Heart right ventricle (tissue), 16 donors: ENCODE measurements around the gene SPINT4. TPM values are rescaled to one million over a fixed set of nuclear protein-coding genes. Genes with fewer than 3 reads are reported as not detected.
"Not testable (repeated sequence)": the region's sequence is repeated elsewhere in the genome, so short reads cannot be mapped to it uniquely, and the experiment has no call there.

Source experiments
- ATAC-seq, 8 donors: fragments of 200-7000 bp; cut with Tn5 transposase; one replicate each; pipeline ENCODE4 v1.9.1; 2020; ENCODE audit warnings: mild to moderate bottlenecking in 8 of 8, moderate library complexity in 8 of 8, moderate number of reproducible peaks in 1 of 8
- DNase-seq, 2 donors: peaks; one replicate each; pipeline ENCODE4 v3.0.0-alpha.2; 2020
- H3K27ac ChIP-seq, 10 donors: fragments of 200-600 bp; sonication (generic) in 2 of 10; one replicate each; pipeline versions ENCODE4 v1.5.0 to v1.8.0; 2020 to 2022; ENCODE audit warnings: mild to moderate bottlenecking in 3 of 10
- H3K27me3 ChIP-seq, 7 donors: fragments of 200-600 bp; one replicate each; pipeline ENCODE4 v1.8.0; 2021 to 2022; ENCODE audit warnings: mild to moderate bottlenecking in 2 of 7
- H3K36me3 ChIP-seq, 9 donors: fragments of 200-600 bp; sonication (generic) in 1 of 9; one replicate each; pipeline versions ENCODE4 v1.5.0 to v1.8.0; 2020 to 2022; ENCODE audit warnings: mild to moderate bottlenecking in 2 of 9
- H3K4me1 ChIP-seq, 9 donors: fragments of 200-600 bp; sonication (generic) in 1 of 9; one replicate each; pipeline versions ENCODE4 v1.5.0 to v1.8.0; 2020 to 2022; ENCODE audit warnings: mild to moderate bottlenecking in 4 of 9
- H3K4me3 ChIP-seq, 10 donors: fragments of 200-600 bp; sonication (generic) in 2 of 10; one replicate each; pipeline versions ENCODE4 v1.5.0 to v1.8.0; 2020 to 2022; ENCODE audit warnings: mild to moderate bottlenecking in 7 of 10, moderate library complexity in 2 of 10
- H3K9me3 ChIP-seq, 11 donors: fragments of 200-600 bp in 10 of 11; sonication (generic) in 2 of 11; one replicate each; pipeline versions ENCODE4 v1.5.0 to v1.8.0; 2013 to 2022; ENCODE audit warnings: mild to moderate bottlenecking in 2 of 11, control low read depth in 1 of 11, moderate library complexity in 1 of 11
- WGBS, 2 donors: extraction: QIAGEN DNeasy Blood & Tissue Kit; methylation state at CpG; one replicate each; pipeline ENCODE4 v1.1.7; 2013; ENCODE audit warnings: inconsistent platforms in 1 of 2; 5-methylcytosine and 5-hydroxymethylcytosine counted together
- intact Hi-C, 10 donors: fragments of 100-400 bp; cut with DNase I; formaldehyde crosslinking; loops; one replicate each; pipeline versions ENCODE4 v1.11.1 to v1.14.2; 2022
- polyA plus RNA-seq, 2 donors: library from polyadenylated mRNA; stranded (reverse); fragments of 200-250 nt; gene quantifications; one replicate each; pipeline ENCODE4 v1.2.3, GENCODE V29; 2013
- total RNA-seq, 10 donors: library from RNA; stranded (reverse); fragmentation: NEBNext Ultra II Directional in 3 of 10; extraction: Animal tissue kit (Norgen Biotek cat#: 25700) in 3 of 10; gene quantifications; one replicate each; pipeline versions ENCODE4 v1.2.1 to v1.2.4, GENCODE V29; 2021 to 2023
- TF ChIP-seq, protein P1 (sequence below), 9 donors: fragments of 200-600 bp; sonication (generic) in 2 of 9; IDR thresholded peaks; one replicate each; pipeline versions ENCODE4 v1.5.0 to v1.8.0; 2021 to 2022; ENCODE audit warnings: antibody characterized with exemption in 9 of 9, mild to moderate bottlenecking in 5 of 9, moderate library complexity in 1 of 9
- donor health status: Arrhythmogenic right ventricular cardiomyopathy.
- donor health status: ischemic (EF 13 %, LVEDD 7.1; RV severe dilation, severe dysfunction).
- donor health status: healthy with polysubstance abuse.
- donor health status: DM: no; HTN: yes; CAD: no.
- donor health status: DM: no; HTN: no; CAD: no.
- donor health status: ischemic (EF 25% LVEDD 6.9; RV normal size, moderate dysfunction).
- donor health status: ischemic (EF 25% LVEDD 5.7; RV mildly dilated, moderate dysfunction).
- donor health status: healthy.
- donor health status: DM: yes; HTN: yes; CAD: no.
- donor health status: Ischemic cardiomyopathy.
- donor health status: ischemic (EF 35%, LVEDD 5.7; RV mildly dilated, moderate dysfunction).
- donor health status: nonischemic (EF 11% LVEDD 7.7; RV severe dilation, severe dysfunction).
- donor health status: DM: yes; HTN: yes; CAD: no.
- donor health status: PGD.
- donor health status: ischemic (EF 29% LVEDD 5.4; RV normal size, mild dysfunction).
- donor health status: nonischemic (EF 23%, LVEDD 6.1; RV moderate dilation, normal function).

The SPINT4 gene
- total and polyA plus RNA-seq, 12 donors, result not detected

DNA sequence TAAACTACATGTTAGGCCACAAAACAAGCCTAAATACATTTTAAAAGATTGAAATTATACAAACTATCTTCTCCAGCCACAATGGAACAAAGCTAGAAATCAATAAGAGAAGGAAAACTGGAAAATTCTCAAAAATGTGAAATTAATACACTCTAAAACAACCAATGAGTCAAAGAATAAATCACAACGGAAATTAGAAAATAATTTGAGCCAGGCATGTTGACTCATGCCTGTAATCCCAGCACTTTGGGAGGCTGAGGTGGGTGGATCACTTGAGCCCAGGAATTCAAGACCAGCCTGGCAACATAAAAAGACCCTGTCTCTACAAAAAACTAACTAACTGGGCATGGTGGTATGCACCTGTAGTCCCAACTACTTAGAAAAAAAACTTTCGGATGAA lies 26.7 kb upstream of the SPINT4 start:
- no peak overlapping the region for H3K4me3 ChIP-seq
- H3K27ac ChIP-seq, result no peak overlapping the region
- intact Hi-C loops, result loop anchor here in 1 of 10 donors (1.0 kb wide), 1 partner anchor 85 kb away; no protein-coding TSS in a partner anchor
- DNase-seq (no peak), ATAC-seq (no peak)
- peaks cover 0 to 5% (median 0%) of the 10 kb centered on the region in 11 donors for H3K9me3 ChIP-seq
- H3K4me1 ChIP-seq, result no peaks in the 10 kb centered on the region
- WGBS, 2 donors, result 92 to 98% methylated on average over 2 of the region's 2 CpGs
- TF ChIP-seq, protein P1, sequence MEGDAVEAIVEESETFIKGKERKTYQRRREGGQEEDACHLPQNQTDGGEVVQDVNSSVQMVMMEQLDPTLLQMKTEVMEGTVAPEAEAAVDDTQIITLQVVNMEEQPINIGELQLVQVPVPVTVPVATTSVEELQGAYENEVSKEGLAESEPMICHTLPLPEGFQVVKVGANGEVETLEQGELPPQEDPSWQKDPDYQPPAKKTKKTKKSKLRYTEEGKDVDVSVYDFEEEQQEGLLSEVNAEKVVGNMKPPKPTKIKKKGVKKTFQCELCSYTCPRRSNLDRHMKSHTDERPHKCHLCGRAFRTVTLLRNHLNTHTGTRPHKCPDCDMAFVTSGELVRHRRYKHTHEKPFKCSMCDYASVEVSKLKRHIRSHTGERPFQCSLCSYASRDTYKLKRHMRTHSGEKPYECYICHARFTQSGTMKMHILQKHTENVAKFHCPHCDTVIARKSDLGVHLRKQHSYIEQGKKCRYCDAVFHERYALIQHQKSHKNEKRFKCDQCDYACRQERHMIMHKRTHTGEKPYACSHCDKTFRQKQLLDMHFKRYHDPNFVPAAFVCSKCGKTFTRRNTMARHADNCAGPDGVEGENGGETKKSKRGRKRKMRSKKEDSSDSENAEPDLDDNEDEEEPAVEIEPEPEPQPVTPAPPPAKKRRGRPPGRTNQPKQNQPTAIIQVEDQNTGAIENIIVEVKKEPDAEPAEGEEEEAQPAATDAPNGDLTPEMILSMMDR (IDR thresholded peaks at IDR 0.05), result no peak
- H3K36me3 ChIP-seq, result no peaks in the 10 kb centered on the region
- H3K27me3 ChIP-seq, result peaks cover 0 to 5% (median 0%) of the 10 kb centered on the region in 7 donors

DNA sequence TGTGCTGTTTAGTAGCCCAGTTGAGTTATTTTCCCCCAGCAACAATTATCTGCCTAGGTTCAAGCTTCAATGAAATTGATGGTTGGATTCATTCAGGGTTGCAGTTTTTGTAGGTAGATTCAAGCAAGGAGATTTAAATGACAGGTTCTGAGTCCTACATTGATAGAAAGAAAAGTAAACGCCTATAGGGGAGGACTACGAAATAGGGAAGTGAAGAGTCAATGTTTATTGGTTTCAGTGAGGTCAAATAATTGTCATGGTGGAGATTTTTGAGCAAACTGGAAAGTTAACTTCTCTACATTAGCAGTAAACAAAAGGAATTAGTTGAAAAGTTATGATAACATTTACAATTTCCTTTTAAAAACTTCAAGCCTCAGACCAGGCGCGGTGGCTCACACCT lies 21.0 kb upstream of the SPINT4 start:
- H3K4me3 ChIP-seq, result no peak overlapping the region

DNA sequence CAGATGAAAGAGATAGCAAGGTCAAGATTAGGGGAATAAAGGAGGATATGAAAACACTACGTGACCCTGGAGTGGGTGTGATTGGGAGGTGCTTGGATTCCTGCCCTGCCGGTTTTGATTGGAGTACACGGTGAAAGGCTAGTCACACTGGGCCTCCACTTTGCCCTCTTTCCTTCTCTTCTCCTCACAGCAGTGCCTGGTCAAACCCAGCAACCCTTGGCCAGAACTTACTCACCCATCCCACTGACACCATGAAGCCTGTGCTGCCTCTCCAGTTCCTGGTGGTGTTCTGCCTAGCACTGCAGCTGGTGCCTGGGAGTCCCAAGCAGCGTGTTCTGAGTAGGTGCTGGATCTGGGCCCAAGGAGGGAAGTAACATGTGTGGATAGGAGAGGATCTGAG lies 20.3 kb upstream of the SPINT4 start, which contains the start of gene WFDC13:
Gene WFDC13, plus strand, starts transcription at position 166 of the 400 bp plus-strand sequence. Its CDS starts 86 bp downstream, at position 252.
- Histone ChIP-seq H3K4me1 (no peaks in the 10 kb centered on the region), H3K27ac (no peak within 1 kb of the TSS), H3K36me3 (no peaks in the 10 kb centered on the region), H3K27me3 (peaks cover 0 to 3% (median 0%) of the 10 kb centered on the region in 7 donors), H3K4me3 (no peak within 1 kb of the TSS), H3K9me3 (no peaks in the 10 kb centered on the region)
- 70 to 71% methylated on average over 4 of the region's 4 CpGs for WGBS, 2 donors
- DNase-seq (no peak), ATAC-seq (no peak)
- TF ChIP-seq, protein P1 (IDR thresholded peaks at IDR 0.05), result no peak
- intact Hi-C loops, result no loop called here

More for the DNA sequence above, 21.0 kb upstream of the SPINT4 start:
- no peak for DNase-seq
- no peak overlapping the region for H3K27ac ChIP-seq
- H3K27me3 ChIP-seq, result no peaks in the 10 kb centered on the region
- TF ChIP-seq, protein P1 (IDR thresholded peaks at IDR 0.05), result no peak
- no peaks in the 10 kb centered on the region for H3K36me3 ChIP-seq
- WGBS, 2 donors, result 66 to 83% methylated on average over 4 of the region's 4 CpGs
- no peaks in the 10 kb centered on the region for H3K4me1 ChIP-seq
- no peak for ATAC-seq
- peaks cover 0 to 4% (median 0%) of the 10 kb centered on the region in 11 donors for H3K9me3 ChIP-seq
- intact Hi-C loops, result no loop called here

DNA sequence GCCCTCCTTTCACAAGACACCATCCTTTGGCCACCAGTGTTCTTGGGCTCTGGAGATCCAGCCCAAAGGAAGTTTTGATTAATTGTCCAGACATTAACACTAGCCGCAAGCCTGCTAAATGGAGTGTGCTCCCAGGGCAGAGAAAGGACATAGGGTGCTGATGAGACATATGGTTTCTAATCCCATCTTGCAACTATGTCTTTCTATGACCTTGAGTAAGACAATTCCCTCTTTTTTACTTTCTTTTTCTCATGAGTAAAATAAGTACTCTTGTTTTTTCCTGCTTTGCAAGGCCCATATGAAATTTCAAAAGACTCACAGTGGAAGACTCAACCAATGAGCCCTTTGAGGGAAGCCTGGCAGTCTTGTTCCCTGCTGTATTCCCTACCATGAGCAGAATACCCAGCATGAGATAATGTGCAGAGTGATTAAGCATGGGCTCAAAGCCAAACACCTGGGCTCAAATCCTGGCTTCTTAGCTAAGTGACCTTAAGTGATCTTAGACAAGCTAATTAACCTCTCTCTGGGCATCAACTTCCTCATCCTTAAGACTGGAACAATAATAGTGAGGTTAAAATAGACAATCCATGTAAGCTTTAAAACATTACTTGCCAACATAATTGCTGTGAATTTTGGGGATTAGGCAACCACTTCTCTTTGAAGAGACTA lies 17.0 kb upstream of the SPINT4 start, which contains the start of gene WFDC10B:
Gene WFDC10B, minus strand, starts transcription at position 51 of the 669 bp plus-strand sequence. CDS start 19,027 bp downstream, outside the sequence.
- intact Hi-C loops, result loop anchor here in 1 of 10 donors (5.0 kb wide), 1 partner anchor 593 kb away; no protein-coding TSS in a partner anchor
- H3K27ac ChIP-seq, result no peak within 1 kb of the TSS
- H3K9me3 ChIP-seq, result no peaks in the 10 kb centered on the region
- H3K36me3 ChIP-seq, result no peaks in the 10 kb centered on the region
- no peak within 1 kb of the TSS for H3K4me3 ChIP-seq
- TF ChIP-seq, protein P1 (IDR thresholded peaks at IDR 0.05), result no peak
- ATAC-seq, result no peak
- no peaks in the 10 kb centered on the region for H3K4me1 ChIP-seq
- 76 to 79% methylated on average over 1 of the region's 1 CpG for WGBS, 2 donors
- peaks cover 0 to 13% (median 0%) of the 10 kb centered on the region in 7 donors for H3K27me3 ChIP-seq
- DNase-seq, result no peak

DNA sequence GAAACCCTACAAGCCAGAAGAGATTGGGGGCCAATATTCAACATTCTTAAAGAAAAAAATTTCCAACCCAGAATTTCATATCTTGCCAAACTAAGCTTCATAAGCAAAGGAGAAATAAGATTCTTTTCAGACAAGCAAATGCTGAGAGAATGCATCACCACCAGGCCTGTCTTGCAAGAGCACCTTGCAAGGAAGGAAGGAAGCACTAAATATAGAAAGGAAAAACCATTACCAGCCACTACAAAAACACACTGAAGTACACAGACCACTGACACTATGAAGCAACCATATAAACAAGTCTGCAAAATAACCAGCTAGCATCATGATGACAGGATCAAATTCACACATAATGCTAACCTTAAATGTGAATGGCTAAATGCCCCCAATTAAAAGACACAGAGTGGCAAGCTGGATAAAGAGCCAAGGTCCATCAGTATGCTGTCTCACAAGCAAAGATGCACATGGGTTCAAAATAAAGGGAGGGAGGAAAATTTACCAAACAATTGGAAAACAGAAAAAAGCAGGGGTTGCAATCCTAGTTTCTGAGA lies 5.9 kb upstream of the SPINT4 start:
- H3K27me3 ChIP-seq, result peaks cover 0 to 20% (median 6%) of the 10 kb centered on the region in 7 donors
- H3K9me3 ChIP-seq, result peaks cover 0 to 15% (median 0%) of the 10 kb centered on the region in 11 donors
- H3K36me3 ChIP-seq, H3K27ac ChIP-seq, H3K4me1 ChIP-seq, DNase-seq, ATAC-seq, H3K4me3 ChIP-seq, intact Hi-C loops: not testable (repeated sequence)
